Brain pericyte (primary cell): ENCODE data around the gene DYNLL2.
A peak's percentile ranks its signal among the peaks of the same experiment; 100 is the strongest.
"Not testable (repeated sequence)": the region's sequence is repeated elsewhere in the genome, so short reads cannot be mapped to it uniquely, and the experiment has no call there.

ENCODE experiments used
- DNase-seq: peaks from one replicate; pipeline ENCODE4 v3.0.0-alpha.2; 2012; ENCODE audit warnings: low read depth, low spot score

Gene DYNLL2

DNA sequence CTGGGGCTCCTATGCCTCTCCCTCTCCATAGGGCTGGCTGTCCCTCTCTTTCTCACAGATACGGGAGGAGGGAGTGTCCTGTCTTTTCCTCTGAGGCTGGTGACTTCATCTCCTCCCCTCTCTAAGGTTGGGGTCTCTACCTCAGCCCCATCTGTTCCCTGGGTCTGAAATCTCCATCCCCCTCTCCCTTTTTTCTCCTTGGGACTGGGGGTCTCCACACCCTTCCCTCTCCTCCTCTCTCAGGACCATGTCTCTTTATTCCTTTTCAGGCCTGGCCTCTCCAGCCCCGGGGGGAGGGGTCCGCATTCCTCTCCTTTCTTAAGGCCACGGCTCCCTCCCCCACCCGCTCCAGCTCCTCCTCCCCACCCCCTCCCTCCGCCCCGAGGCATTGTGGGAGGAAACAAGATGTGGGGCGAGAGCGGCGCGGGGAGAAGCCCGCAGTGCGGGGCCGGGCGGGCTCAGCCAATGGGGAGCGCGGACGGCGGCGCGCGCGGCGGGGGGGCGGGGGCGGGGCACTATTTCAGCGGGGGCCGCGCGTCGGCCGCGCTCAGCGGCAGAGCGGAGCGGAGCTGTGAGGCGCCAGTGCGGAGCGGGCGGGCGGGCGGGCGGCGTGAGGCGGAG, at the start of gene DYNLL2:
Gene DYNLL2 (plus strand): TSS at position 550 of the 621 bp plus-strand sequence. CDS start 3,672 bp downstream, outside the sequence.
- peak; percentile 15 for DNase-seq

DNA sequence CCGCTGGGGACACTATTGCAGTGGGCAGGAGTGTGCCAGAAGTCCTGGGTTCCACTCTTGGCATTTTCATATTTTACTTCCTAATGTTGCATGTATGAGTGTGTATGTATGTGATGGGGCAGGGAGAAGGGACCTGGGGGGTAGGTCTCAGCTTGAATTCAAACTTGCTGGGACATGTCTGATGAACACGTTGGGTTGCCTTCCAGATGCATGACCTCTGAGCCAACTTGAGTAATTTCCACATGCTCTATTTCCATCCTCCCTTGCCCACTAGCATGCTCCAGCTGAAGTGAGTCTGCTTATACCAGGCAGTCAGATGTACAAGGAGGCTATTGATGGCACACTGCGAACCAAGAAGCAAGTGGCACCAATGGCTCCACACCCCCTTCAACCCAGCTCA, 43.2 kb upstream of the DYNLL2 start:
- DNase-seq: no peak

DNA sequence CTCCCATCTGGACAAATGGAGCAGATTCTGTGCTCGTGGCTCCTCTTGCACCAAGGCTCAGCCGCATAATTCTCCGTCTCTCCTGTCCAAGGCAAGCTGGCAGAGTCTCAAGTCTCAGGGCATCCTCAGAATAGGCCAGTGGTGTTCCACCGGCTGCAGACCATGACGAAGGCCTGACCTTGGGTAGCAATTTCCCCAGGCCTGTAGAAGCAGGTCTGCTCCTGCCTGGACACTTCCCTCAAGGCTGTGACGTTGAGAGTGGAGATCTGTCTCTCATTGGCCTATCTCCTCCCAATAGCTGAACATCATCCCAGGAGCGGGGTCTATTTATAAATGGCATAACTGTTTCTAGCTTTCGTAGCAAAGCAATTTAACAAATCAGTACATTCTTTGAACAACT, 42.8 kb upstream of the DYNLL2 start:
- no peak for DNase-seq

DNA sequence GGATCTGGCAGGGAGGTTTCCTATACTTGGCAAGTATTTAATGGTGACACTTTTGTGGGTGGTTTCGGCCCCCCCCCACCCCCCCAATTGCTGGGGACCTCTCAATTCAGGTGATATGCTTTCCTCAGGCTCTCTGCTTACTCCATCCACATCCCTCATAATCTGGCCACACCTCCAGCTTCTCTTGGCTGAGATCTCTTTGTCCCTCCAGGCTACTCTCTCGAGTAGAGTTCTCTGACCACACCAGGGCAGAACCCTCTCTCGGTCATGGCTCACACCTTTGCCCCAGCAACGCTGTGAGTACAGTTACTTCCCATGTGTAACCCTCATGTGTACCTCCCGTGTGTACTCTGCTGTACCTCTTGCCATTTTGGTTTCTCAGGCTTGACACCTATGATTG, 42.1 kb upstream of the DYNLL2 start:
- no peak for DNase-seq

DNA sequence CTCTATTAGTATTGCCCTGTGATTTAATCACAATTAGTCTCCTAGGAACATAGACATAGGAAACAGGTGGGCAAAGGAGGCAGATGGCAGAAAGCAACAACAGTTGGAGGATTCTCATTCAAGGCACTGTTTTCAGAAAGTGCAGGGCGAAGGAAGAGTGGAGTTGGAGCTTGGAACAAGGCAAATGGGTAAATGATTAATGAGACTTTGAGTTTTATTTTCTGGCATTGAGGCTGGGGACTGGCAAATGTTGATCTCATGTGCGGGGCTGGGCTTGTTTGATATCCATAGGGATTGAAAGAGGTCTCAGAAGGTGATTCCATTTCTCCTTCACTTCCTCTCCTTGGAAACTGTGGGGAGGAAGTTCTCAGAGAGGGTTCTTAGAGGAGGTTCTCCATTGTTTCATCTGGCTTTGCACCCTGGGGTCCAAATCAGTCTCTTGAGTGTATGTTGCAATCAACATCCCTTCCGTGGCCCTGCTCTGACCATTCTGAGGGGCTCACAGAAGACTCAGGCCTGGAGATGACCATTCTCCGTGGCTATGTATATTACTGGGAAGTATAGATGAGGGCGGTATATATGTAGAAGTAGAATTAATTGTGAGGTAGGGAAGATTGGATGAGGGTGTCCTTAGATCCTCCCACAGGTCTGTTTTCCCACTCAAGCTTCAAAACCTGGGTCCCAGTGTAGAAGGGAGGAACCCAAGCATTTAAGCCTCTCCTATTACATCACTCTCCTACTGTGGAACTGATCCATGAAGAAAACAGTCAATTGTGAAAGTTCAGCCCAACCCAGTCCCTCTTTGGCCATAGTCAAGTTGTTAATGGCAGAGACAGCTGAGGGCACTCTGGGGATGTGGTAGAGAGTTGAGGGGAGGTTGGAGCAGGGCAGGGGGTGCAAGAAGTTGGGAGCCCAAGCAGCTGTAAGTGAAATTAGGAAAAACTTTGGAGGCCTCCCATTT, 39.7 kb upstream of the DYNLL2 start:
- DNase-seq: no peak

DNA sequence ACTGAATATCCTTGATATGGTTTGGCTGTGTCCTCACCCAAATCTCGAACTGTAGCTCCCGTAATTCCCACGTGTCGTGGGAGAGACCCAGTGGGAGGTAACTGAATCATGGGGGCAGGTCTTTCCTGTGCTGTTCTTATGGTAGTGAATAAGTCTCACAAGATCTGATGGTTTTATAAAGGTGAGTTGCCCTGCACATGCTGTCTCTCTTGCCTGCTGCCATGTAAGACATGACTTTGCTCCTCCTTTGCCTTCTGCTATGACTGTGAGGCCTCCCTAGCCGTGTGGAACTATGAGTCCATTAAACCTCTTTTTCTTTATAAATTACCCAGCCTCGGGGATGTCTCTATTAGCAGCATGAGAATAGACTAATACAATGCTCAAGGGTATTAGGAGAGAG, 39.0 kb upstream of the DYNLL2 start:
- not testable (repeated sequence) for DNase-seq

DNA sequence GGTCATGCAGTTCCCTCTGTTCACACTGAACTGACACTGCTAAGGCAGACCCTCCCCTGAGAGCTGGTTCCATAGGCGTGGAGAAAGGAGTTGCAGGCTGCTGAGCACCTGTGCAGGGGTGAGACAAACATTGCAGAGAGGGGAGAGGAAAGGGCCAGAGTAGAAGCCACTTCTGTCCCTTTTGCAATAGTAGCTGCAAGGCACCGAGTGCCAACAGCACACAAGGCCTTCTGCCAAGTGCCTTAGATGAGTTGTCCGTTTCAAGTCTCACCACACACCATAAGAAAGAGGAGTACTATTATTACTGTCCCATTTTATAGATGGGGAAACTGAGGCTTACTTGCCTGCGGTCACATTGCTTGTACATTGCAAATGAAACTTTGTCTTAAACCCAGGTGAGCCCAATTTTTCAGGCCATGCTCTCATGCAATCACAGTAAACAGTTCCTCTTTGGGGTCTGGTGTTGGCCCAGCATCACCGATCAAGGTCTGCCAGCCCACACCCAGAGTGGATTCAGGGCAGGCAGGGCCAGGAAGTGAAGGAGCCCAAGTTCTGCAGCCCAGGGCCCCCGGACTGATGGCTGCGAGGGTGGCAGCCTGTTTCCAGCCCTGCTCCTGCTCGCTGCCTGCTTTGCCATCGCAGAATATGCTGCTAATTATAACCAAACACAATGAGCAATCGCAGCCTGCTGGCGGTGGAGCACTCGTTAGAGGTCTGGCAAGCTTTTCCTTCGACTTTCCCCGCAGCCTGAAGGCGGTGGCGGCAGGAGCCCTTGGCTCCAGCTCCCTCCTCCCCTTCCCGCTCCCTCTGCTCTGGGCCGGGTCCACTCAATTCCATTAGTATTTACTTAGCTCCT, 36.8 kb upstream of the DYNLL2 start:
- no peak for DNase-seq

DNA sequence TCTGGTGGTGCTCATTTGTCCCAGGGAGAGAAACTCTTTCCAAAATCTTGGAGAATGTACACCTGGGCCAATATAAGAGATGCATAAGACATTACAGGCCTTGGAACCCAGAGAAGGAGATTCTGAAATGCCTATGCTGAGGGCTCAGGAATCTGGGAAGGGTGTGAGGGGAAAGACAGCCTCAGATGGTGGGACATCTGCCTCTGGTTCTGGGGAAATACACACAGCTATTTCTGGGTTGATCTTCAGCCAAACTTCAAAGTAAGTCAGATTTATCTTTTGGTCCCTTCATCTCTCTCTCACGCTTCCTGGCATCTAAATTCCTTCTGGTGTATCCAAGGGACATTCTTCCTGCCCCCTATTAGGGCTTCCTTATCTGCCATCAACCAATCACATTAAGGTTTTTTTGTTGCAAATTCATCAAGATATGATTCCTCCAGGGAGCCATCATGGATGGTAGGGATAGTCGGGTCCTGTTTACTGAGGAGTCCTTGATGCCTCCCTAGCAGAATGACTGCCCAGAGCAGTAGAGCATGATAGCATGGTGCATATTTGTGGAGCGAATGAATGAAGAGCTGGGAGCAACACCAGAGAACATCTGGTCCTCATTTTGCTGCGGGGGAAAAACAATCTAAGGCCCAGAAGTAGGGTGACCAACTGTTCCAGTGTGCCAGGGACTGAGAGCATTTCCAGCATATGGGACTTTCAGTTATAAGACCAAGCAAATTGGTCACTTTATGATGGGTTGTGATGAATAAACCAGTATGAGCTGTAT, 35.7 kb upstream of the DYNLL2 start:
- no peak for DNase-seq

DNA sequence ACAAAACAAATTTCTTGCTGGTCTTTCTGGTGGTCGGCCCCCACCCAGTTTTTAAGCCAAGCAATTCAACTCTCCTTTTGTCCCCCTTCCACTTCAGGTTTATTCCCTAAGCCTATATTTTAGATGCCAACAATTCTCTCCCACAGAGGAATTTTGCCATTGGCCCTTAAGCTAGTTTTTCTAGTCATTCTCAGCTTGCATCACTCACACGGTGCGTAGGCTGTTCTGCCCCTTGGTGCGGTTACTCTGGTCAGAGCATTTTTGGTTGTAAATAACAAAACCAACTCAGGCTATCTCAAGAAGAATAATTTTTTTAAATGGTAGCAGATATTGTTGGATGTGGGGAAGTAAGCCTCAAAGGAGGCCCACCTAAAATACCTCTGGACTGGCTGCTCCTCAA, 33.7 kb upstream of the DYNLL2 start:
- no peak for DNase-seq

DNA sequence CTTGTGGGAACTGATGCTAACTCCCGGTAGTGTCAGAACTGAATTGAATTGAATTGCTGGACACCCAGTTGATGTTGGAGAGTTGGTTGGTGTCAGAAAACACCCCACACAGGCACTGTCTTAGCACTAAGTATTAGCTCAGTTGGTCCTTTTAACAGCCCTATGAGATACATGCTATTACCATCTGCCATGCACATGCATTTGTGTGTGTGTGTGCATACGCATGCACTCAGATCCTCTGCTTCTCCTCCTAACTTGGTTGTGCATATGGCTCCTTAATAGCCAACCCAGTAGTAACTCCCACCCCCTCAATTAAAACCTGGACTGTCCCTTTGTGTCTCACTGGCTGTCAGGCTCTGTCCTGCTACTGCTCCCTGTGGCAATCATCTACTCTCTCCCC, 32.3 kb upstream of the DYNLL2 start:
- DNase-seq: no peak

DNA sequence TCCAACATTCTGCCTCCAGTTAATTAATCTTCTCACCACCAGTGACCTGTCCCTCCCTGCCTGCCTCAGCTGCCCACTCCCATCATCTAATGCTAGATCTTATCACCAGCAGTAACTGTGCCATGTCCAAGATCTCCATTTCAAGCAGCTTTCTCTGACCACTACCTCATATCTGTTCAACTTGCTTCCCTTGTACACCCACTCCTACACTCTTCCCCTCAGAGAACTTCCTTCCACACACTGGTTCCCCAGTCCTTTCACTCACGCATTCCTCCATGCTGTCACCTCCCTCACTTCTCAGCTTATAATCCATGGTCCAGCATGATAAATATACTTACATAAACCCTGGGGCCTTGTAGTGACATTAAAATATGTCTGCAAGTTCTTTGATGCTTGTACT, 31.8 kb upstream of the DYNLL2 start:
- DNase-seq: no peak

DNA sequence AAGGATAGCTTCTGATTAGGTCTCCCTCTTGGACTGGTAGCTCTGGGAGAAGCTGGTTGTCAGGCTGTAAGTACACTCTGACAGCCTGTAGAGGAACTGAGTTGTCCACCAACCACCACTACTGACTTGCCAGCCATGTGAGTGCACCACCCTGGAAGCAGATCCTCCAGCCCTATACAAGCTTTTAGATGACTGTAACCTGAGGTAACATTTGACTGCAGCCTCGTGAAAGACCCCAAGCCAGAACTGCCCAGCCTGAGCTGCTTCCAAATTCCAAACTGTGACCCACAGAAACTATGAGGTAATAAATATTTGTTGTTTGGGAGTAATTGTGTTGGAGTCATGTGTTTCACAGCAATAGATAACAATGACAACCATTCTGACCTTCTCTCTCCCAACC, 30.8 kb upstream of the DYNLL2 start:
- no peak for DNase-seq

DNA sequence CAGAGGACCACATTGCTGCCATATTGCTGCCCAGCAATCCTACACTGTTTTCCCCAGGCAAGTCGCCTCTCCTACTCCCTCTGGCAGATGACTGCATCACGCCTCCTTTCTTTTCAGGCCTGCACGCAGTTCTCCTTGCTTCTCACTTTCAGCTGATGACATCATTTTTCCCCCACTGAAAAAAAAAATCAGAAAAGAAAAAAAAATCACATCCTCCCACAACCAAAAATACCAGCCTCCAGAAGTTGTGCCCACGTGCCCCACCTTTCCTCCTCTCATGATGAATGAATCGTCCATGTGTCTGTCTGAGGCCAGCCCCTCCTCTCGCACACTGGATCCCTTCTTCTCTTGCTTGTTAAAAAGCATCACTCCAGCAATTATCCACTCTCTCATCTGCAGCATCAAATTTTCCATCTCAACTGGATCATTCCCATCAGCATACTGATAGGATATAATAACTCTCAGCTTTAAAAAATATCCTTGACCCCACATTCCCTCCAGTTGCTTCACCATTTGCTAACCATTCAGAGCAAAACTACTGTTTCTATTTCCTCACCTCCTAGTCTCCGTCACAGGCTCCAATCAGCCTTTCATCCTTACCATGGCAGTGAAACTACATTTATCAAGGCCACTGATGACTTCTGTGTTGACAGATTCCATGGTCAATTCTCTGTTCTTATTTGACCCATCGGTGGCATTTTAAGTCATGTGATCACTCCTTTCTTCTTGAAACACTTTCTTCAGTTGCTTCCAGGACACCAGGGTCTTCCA, 30.1 kb upstream of the DYNLL2 start:
- DNase-seq: no peak

DNA sequence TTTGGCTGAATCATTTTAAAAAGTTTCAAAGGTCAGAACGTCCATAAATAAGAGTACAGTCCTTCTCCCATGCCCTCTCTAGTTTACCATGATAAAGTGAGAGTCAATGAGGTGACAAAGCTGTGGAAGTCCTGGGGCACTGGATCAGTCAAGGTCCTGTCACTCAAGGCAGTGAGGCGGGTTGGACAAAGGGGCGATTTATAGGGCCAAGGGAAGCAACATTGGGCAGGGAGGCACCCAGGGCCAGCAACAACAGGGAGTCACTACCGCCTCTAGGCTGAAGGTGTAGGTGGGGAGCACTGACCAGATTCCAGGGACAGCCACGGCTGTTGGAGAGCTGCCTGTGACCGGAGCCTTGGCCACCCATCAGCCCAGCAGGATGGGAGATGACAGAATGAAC, 28.6 kb upstream of the DYNLL2 start:
- DNase-seq: no peak

DNA sequence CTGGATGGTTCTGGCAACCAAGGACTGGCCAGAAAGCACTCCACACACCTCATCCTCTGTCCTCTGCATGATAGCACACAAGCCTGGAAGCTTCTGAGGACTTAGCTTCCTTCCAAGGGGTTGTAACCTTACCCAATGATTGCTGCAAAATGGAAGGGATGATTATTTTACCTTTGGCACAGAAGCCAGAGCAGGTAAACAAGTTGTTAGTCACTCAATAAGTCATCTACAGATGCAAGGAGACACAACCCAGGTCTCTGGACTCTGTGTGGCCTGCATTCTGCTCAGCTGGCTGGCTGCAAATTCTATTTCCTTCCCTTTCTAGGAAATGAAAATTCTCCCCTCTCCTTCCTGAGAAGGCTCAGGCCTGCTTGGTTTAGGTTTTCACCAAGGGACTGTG, 26.7 kb upstream of the DYNLL2 start:
- no peak for DNase-seq

DNA sequence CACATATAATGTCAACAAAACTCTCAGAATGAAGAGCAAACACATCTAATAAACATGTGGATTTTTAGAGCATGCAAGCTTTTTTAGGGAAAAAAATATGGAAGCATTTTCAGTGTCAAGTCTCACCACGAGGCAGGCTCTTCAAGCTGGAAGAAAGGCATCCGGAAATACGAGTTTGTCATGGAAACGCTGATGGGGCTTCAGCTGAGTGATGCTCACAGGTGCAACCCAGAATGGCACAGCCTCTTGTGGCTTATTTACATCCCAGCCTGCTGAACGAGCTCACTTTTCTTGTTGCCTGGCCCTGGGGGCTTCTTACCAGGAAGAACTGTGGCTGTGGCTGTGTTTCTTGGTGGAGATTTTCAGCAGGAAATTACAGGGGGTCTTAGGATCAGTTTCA, 24.1 kb upstream of the DYNLL2 start:
- no peak for DNase-seq

DNA sequence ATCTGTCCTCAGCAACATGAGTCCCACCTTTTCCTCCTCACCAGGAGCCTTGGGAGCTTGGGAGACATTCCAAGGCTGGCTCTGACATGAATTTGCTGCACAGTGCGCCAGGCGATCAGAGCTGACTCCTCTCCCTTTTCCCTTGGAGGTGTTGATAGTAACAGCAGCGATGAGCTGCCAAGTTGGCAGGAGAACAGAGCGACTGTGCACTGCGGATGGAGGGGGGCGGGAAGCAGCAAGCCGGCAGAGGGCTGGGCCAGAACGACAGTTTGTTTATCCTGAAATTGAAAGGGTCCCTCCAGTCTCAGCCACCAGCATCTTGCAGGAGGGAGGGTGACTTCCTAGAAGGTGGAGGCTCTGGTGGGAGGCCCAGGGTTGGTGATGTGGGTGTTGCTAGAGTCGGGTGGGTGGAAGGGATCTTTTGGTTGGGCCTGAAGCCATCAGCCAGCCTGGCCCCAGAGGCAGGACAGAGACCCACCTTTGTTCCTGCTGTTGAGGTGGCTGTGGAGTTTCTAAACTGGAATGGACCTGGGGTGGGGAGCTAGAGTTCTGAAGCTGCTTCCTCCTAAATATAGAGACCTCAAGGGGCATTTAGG, 22.5 kb upstream of the DYNLL2 start:
- DNase-seq: no peak

DNA sequence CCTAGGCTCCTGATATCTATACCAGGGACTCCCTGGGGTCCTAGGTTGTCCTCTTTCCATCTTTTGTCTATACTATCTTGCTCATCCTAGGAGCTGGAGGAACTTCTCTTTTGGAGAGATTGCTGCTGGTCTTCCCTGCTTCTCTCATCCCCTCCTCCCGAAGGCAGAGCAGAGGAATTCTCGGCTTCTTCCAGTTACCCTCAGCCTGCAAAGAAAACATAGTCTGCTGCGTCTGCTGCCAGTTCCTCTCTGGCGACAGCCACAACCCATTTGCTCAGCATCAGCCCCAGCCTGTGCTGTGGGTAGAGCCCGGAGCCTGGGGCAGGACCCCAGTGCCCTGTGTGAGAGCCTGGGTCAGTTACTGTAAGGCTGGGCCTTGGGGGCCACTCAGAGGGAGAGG, 21.5 kb upstream of the DYNLL2 start:
- no peak for DNase-seq

DNA sequence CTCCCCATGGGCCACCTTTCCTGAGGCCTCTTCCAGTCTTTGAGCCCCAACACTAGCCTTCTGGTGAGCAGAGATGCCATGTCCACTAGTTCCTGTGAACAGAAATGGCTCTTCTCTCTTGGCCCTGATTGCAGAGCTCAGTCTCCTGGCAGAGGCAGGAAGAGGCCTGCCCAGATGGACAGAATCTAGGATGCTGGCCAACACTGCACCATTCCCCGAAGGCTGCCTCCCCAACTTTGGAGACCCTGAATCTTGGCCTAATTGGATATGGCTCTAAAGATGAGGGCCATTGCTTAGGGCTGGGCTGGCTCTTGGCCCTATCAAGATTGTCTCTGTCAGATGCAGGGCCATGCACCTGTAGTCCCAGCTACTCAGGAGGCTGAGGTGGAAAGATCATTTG, 18.0 kb upstream of the DYNLL2 start:
- no peak for DNase-seq

DNA sequence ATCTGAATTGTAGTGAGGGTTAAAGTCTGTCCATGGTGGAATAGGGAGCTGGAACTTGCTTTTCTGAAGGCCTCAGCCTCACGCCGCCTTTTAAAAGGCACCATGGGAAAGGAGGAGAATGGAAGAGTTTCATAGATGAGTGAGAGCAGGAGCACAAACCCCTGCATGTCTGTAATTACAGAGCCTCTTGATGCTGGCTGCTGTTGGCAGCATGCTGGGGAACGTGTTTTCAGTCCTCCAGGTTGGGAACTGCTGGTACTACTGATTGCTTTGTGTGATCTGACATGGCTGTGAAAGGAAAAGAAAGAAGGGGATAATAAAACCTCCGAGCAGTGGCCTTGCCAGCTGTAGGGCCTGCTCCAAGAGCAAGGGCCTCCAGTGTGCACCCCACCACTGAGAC, 16.8 kb upstream of the DYNLL2 start:
- DNase-seq: no peak
